Fibroblast of villous mesenchyme (primary cell): ENCODE measurements around the gene EIF2AK2. TPM values are rescaled to one million over a fixed set of nuclear protein-coding genes. Genes with fewer than 3 reads are reported as not detected.
A peak's percentile ranks its signal among the peaks of the same experiment; 100 is the strongest.

ENCODE experiments used
- DNase-seq: peaks from one replicate; pipeline ENCODE4 v3.0.0-alpha.2; 2010; ENCODE audit warnings: low read depth
- H3K4me3 ChIP-seq: 2 replicates; pipeline ENCODE4 v1.5.1; 2011; ENCODE audit warnings: low read depth, mild to moderate bottlenecking, low read length
- total RNA-seq: library from RNA; depleted of rRNA; stranded (reverse); fragments of >200 nt; gene quantifications from 2 replicates; pipeline ENCODE4 v1.2.3, GENCODE V29; 2012
- TF ChIP-seq, protein P1 (sequence below): IDR thresholded peaks from 2 replicates; pipeline ENCODE4 v1.5.1; 2012; ENCODE audit warnings: low read depth, mild to moderate bottlenecking, low read length; ENCODE audit not compliant: insufficient read depth

Gene EIF2AK2
- total RNA-seq, 1 donor: 48.4 TPM

DNA sequence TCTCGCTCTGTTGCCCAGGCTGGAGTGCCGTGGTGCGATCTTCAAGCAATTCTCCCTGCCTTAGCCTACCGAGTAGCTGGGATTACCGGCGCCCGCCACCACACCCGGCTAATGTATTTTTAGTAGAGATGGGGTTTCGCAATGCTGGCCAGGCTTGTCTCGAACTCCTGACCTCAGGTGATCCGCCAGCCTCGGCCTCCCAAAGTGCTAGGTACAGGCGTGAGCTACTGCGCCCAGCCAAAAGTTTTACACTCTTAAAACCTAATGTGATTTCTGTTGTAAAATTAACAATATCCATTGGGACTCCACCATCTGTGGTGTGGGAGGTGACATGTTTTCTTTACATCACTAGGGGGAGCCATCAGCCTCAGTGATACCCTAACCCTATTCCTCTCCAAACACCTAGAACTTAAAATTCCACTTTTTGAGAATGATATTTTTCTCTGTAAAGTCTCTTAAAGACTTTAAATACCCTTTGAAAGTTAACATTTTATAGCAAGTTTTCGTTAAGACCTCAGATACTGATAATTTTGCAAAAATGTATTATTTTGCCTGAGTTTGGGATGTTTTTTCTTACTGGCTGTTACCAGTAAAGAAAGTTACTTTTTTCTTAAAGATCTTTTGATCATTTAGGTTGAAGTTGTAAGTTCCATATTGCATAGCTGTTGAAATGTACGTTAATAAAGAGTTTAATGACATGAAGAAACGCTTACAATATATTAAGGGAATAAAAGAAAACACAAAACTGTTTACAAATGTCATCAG is 11.6 kb upstream of the EIF2AK2 start:
- peak; percentile 62 for DNase-seq
- TF ChIP-seq, protein P1, sequence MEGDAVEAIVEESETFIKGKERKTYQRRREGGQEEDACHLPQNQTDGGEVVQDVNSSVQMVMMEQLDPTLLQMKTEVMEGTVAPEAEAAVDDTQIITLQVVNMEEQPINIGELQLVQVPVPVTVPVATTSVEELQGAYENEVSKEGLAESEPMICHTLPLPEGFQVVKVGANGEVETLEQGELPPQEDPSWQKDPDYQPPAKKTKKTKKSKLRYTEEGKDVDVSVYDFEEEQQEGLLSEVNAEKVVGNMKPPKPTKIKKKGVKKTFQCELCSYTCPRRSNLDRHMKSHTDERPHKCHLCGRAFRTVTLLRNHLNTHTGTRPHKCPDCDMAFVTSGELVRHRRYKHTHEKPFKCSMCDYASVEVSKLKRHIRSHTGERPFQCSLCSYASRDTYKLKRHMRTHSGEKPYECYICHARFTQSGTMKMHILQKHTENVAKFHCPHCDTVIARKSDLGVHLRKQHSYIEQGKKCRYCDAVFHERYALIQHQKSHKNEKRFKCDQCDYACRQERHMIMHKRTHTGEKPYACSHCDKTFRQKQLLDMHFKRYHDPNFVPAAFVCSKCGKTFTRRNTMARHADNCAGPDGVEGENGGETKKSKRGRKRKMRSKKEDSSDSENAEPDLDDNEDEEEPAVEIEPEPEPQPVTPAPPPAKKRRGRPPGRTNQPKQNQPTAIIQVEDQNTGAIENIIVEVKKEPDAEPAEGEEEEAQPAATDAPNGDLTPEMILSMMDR: peak; percentile 80
- H3K4me3 ChIP-seq: no peak overlapping the region

DNA sequence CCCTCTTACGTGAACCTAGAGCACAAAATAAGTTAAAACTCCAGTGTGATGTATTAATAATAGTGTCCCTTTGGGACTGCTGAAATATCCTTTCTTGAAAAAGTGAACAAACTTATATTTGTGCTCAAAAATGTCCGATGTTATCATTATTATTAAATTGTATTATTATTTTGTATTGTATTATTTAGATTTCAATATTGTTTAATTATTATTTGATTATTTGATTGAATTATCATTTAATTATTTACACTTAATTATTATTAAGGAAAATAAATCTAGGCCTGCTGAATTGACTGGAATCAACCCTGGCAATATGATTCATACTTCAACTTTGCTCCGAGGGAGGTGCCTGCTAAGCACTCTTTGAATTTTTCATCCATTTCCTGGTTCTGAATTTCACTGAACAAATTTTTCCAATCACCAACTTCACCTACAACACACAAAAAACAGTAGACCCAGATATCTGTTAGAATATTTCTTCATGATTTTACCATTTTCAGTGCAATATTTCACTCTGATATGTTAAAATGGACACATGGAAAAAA is 10.9 kb upstream of the EIF2AK2 start:
- H3K4me3 ChIP-seq: no peak overlapping the region
- TF ChIP-seq, protein P1: no peak
- DNase-seq: no peak

GRCh38 chr2:37164757-37165156 is 8.0 kb upstream of the EIF2AK2 start:
- DNase-seq: no peak
- no peak overlapping the region for H3K4me3 ChIP-seq
- TF ChIP-seq, protein P1: no peak

GRCh38 chr2:37156071-37156856 is 516 bp downstream of the EIF2AK2 start:
- peak; percentile 66 for DNase-seq
- H3K4me3 ChIP-seq: peak overlapping the region; percentile 71
- TF ChIP-seq, protein P1: no peak

DNA sequence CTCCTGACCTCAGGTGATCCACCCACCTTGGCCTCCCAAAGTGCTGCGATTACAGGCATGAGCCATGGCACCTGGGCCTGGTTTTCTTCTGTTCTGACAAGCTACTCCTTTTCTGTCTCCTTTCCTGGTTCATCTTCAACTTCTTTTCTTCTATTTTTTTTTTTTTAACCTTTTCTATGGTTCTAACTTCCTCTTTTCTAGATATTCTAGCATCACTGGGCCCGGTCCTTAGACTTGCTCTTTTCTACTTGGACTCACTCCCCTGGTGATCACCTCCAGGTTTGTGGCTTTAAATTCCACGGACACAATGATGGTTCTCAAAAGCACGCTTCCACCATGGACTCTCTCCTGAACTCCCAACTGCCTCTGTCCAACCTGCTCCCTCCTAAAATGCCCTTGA is 2.0 kb downstream of the EIF2AK2 start:
- TF ChIP-seq, protein P1: no peak
- H3K4me3 ChIP-seq: no peak overlapping the region
- no peak for DNase-seq

DNA sequence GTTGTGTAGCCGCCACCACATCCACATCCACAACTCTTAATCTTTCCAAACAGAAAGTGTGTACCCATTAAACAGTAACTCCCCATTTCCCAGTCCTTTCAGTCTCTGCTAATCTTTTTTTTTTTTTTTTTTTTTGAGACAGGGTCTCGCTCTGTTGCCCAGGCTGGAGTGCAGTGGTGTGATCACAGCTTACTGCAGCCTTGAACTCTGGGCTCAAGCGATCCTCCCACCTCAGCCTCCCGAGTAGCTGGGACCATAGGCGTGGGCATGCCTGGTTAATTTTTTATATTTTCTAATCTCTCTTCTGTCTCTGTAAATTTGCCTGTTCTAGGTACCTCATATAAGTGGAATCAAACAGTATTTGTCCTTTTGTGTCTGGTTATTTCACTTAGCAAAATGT is 3.6 kb downstream of the EIF2AK2 start:
- TF ChIP-seq, protein P1: no peak
- DNase-seq: no peak
- H3K4me3 ChIP-seq: no peak overlapping the region
